Measurements from ENCODE around the gene ZHX3. TPM values are rescaled to one million over a fixed set of nuclear protein-coding genes. Genes with fewer than 3 reads are reported as not detected.
A peak's percentile ranks its signal among the peaks of the same experiment; 100 is the strongest.
"Not testable (repeated sequence)": the region's sequence is repeated elsewhere in the genome, so short reads cannot be mapped to it uniquely, and the experiment has no call there.

ZHX3 gene
- total RNA-seq, 2 experiments from 2014 or later: 12.8 to 15.4 TPM

- no peaks in the 10 kb centered on the region for H3K36me3 Mint-ChIP-seq (ENCODE audit: low read depth)
- ATAC-seq (no peak), DNase-seq (no peak)
- ChIA-PET CTCF (interaction anchor here (0.7 kb wide), 1 partner anchor 14 kb away, joined by 3 read pairs; no protein-coding TSS in a partner anchor), POLR2A (no interaction called here)
- intact Hi-C loops (cut with DNase I, micrococcal nuclease): no loop called here
- H3K4me1 Mint-ChIP-seq: peaks cover 8% of the 10 kb centered on the region
- H3K27me3 Mint-ChIP-seq: no peaks in the 10 kb centered on the region
- no peak overlapping the region for H3K4me3 Mint-ChIP-seq
- H3K9me3 Mint-ChIP-seq (ENCODE audit: low read depth): no peaks in the 10 kb centered on the region
- no peak overlapping the region for H3K27ac Mint-ChIP-seq
Observed at GRCh38 chr20:41247523-41248367, 69.8 kb downstream of the ZHX3 start.

- no peaks in the 10 kb centered on the region for H3K36me3 Mint-ChIP-seq (ENCODE audit: low read depth)
- DNase-seq (peak; percentile 29), ATAC-seq (peak; percentile 78)
- H3K9me3 Mint-ChIP-seq (ENCODE audit: low read depth): no peaks in the 10 kb centered on the region
- H3K4me3 Mint-ChIP-seq: no peak overlapping the region
- no peak overlapping the region for H3K27ac Mint-ChIP-seq
- H3K4me1 Mint-ChIP-seq: peaks cover 12% of the 10 kb centered on the region
- H3K27me3 Mint-ChIP-seq: no peaks in the 10 kb centered on the region
- CTCF ChIA-PET: interaction anchor here (0.5 to 1.1 kb wide), 3 partner anchors 20 to 72 kb away, joined by 3 to 4 read pairs (median 4); no protein-coding TSS in a partner anchor
- intact Hi-C loops (cut with DNase I, micrococcal nuclease): no loop called here
- POLR2A ChIA-PET: no interaction called here
Observed at GRCh38 chr20:41245086-41245707, 72.3 kb downstream of the ZHX3 start.

- ChIA-PET CTCF (interaction anchor here (0.6 to 2.5 kb wide), 2 partner anchors 10 to 95 kb away, joined by 3 to 7 read pairs; no protein-coding TSS in a partner anchor), POLR2A (no interaction called here)
- Mint-ChIP-seq H3K36me3 (ENCODE audit: low read depth) (no peaks in the 10 kb centered on the region), H3K4me1 (peaks cover 12% of the 10 kb centered on the region), H3K9me3 (ENCODE audit: low read depth) (no peaks in the 10 kb centered on the region), H3K27me3 (no peaks in the 10 kb centered on the region), H3K4me3 (no peak overlapping the region), H3K27ac (no peak overlapping the region)
- intact Hi-C loops (cut with DNase I, micrococcal nuclease): no loop called here
- ATAC-seq: no peak
- DNase-seq: no peak
Observed at GRCh38 chr20:41242807-41243206, 74.7 kb downstream of the ZHX3 start.

GRCh38 chr20:41242352-41242751, 75.2 kb downstream of the ZHX3 start:
- ChIA-PET CTCF (interaction anchor here (0.6 to 2.5 kb wide), 3 partner anchors 9 to 98 kb away, joined by 3 to 7 read pairs (median 3); partner anchors contain the start of gene LPIN3), POLR2A (interaction anchor here (0.6 kb wide), 1 partner anchor 104 kb away, joined by 11 read pairs; no protein-coding TSS in a partner anchor)
- DNase-seq: no peak
- H3K36me3 Mint-ChIP-seq (ENCODE audit: low read depth): no peaks in the 10 kb centered on the region
- H3K4me3 Mint-ChIP-seq: no peak overlapping the region
- intact Hi-C loops (cut with DNase I, micrococcal nuclease): no loop called here
- no peak for ATAC-seq
- no peaks in the 10 kb centered on the region for H3K9me3 Mint-ChIP-seq (ENCODE audit: low read depth)
- no peaks in the 10 kb centered on the region for H3K27me3 Mint-ChIP-seq
- peaks cover 12% of the 10 kb centered on the region for H3K4me1 Mint-ChIP-seq
- no peak overlapping the region for H3K27ac Mint-ChIP-seq

GRCh38 chr20:41237233-41237632, 80.3 kb downstream of the ZHX3 start:
- H3K27me3 Mint-ChIP-seq; H3K9me3 Mint-ChIP-seq (ENCODE audit: low read depth); ATAC-seq; POLR2A ChIA-PET; H3K36me3 Mint-ChIP-seq (ENCODE audit: low read depth); DNase-seq; H3K4me3 Mint-ChIP-seq; H3K27ac Mint-ChIP-seq; intact Hi-C loops (cut with DNase I, micrococcal nuclease): not testable (repeated sequence)
- CTCF ChIA-PET: interaction anchor here (0.9 to 1.4 kb wide), 2 partner anchors 13 to 79 kb away, joined by 3 to 4 read pairs; no protein-coding TSS in a partner anchor
- H3K4me1 Mint-ChIP-seq: peaks cover 13% of the 10 kb centered on the region

GRCh38 chr20:41236818-41237217, 80.7 kb downstream of the ZHX3 start:
- H3K36me3 Mint-ChIP-seq (ENCODE audit: low read depth); H3K4me3 Mint-ChIP-seq; H3K27ac Mint-ChIP-seq; DNase-seq; CTCF ChIA-PET; H3K9me3 Mint-ChIP-seq (ENCODE audit: low read depth); ATAC-seq; H3K27me3 Mint-ChIP-seq; intact Hi-C loops (cut with DNase I, micrococcal nuclease); POLR2A ChIA-PET: not testable (repeated sequence)
- H3K4me1 Mint-ChIP-seq: peaks cover 17% of the 10 kb centered on the region

- no peaks in the 10 kb centered on the region for H3K36me3 Mint-ChIP-seq (ENCODE audit: low read depth)
- H3K27me3 Mint-ChIP-seq: no peaks in the 10 kb centered on the region
- ChIA-PET CTCF (interaction anchor here (0.6 to 4.1 kb wide), 7 partner anchors 11 to 244 kb away, joined by 3 to 25 read pairs (median 3); no protein-coding TSS in a partner anchor), POLR2A (no interaction called here)
- no peak for ATAC-seq
- no peak for DNase-seq
- no peak overlapping the region for H3K27ac Mint-ChIP-seq
- no peaks in the 10 kb centered on the region for H3K9me3 Mint-ChIP-seq (ENCODE audit: low read depth)
- intact Hi-C loops (cut with DNase I, micrococcal nuclease): loop anchor here in 1 of 2 experiments (5.0 kb wide), 1 partner anchor 108 kb away; the partner anchor contains the start of gene LPIN3
- no peak overlapping the region for H3K4me3 Mint-ChIP-seq
- H3K4me1 Mint-ChIP-seq: peaks cover 18% of the 10 kb centered on the region
Observed at GRCh38 chr20:41234546-41234945, 83.0 kb downstream of the ZHX3 start.

GRCh38 chr20:41234041-41234440, 83.5 kb downstream of the ZHX3 start:
- no peaks in the 10 kb centered on the region for H3K36me3 Mint-ChIP-seq (ENCODE audit: low read depth)
- peaks cover 18% of the 10 kb centered on the region for H3K4me1 Mint-ChIP-seq
- H3K9me3 Mint-ChIP-seq (ENCODE audit: low read depth): no peaks in the 10 kb centered on the region
- no peak for DNase-seq
- intact Hi-C loops (cut with DNase I, micrococcal nuclease): loop anchor here in 1 of 2 experiments (5.0 kb wide), 1 partner anchor 108 kb away; the partner anchor contains the start of gene LPIN3
- POLR2A ChIA-PET: no interaction called here
- no peak overlapping the region for H3K27ac Mint-ChIP-seq
- CTCF ChIA-PET: interaction anchor here (0.6 to 4.1 kb wide), 9 partner anchors 9 to 1698 kb away, joined by 3 to 25 read pairs (median 5); partner anchors contain the start of gene LPIN3
- no peak overlapping the region for H3K4me3 Mint-ChIP-seq
- H3K27me3 Mint-ChIP-seq: no peaks in the 10 kb centered on the region
- ATAC-seq: no peak

GRCh38 chr20:41232973-41233926, 84.3 kb downstream of the ZHX3 start:
- Mint-ChIP-seq H3K4me1 (peaks cover 18% of the 10 kb centered on the region), H3K36me3 (ENCODE audit: low read depth) (no peaks in the 10 kb centered on the region), H3K4me3 (no peak overlapping the region), H3K27me3 (no peaks in the 10 kb centered on the region), H3K27ac (peak overlapping the region; percentile 1), H3K9me3 (ENCODE audit: low read depth) (no peaks in the 10 kb centered on the region)
- intact Hi-C loops (cut with DNase I, micrococcal nuclease): loop anchor here (1.0 to 5.0 kb wide), 7 partner anchors 60 to 265 kb away; partner anchors contain the start of genes LPIN3 (in 2 of the 2) and ZHX3 (in 1 of the 2)
- POLR2A ChIA-PET: interaction anchor here (1.0 kb wide), 1 partner anchor 362 kb away, joined by 3 read pairs; no protein-coding TSS in a partner anchor
- ATAC-seq (no peak), DNase-seq (no peak)
- CTCF ChIA-PET: interaction anchor here (0.6 to 4.1 kb wide), 22 partner anchors 9 to 1697 kb away, joined by 3 to 25 read pairs (median 4); partner anchors contain the start of gene LPIN3

GRCh38 chr20:41231136-41231535, 86.4 kb downstream of the ZHX3 start:
- Mint-ChIP-seq H3K4me1 (peaks cover 18% of the 10 kb centered on the region), H3K4me3 (no peak overlapping the region), H3K36me3 (ENCODE audit: low read depth) (no peaks in the 10 kb centered on the region), H3K27me3 (no peaks in the 10 kb centered on the region), H3K9me3 (ENCODE audit: low read depth) (no peaks in the 10 kb centered on the region), H3K27ac (no peak overlapping the region)
- ATAC-seq: no peak
- ChIA-PET CTCF (interaction anchor here (0.7 to 4.1 kb wide), 8 partner anchors 58 to 240 kb away, joined by 3 to 25 read pairs (median 6); partner anchors contain the start of gene LPIN3), POLR2A (no interaction called here)
- intact Hi-C loops (cut with DNase I, micrococcal nuclease): loop anchor here in 1 of 2 experiments (5.0 kb wide), 1 partner anchor 111 kb away; the partner anchor contains the start of gene LPIN3
- DNase-seq: no peak
